Measurements from ENCODE around the gene NR3C2. TPM values are rescaled to one million over a fixed set of nuclear protein-coding genes. Genes with fewer than 3 reads are reported as not detected.

Gene NR3C2
- total and polyA plus RNA-seq, 12 donors: 1.1 to 19.8 (median 11.7) TPM

- no peak overlapping the region for H3K4me3 ChIP-seq
- 79 to 93% (median 86%) methylated on average over 3 of the region's 3 CpGs for WGBS, 4 donors
- TF ChIP-seq CTCF (IDR thresholded peaks at IDR 0.05) (no peak), POLR2A (IDR thresholded peaks at IDR 0.05) (no peak)
- no peaks in the 10 kb centered on the region for H3K27me3 ChIP-seq
- intact Hi-C loops (cut with DNase I): no loop called here
- no peak overlapping the region for H3K27ac ChIP-seq
- H3K4me1 ChIP-seq (replicated peaks in 1 of 2): peaks cover 6 to 10% of the 10 kb centered on the region in 2 donors
- no peaks in the 10 kb centered on the region for H3K36me3 ChIP-seq (replicated peaks in 1 of 2)
- H3K9me3 ChIP-seq (replicated peaks in 1 of 3): no peaks in the 10 kb centered on the region
- DNase-seq: no peak
Measured at GRCh38 chr4:148310756-148311155, 131.5 kb downstream of the NR3C2 start.

- intact Hi-C loops (cut with DNase I): no loop called here
- Histone ChIP-seq H3K4me3 (no peak overlapping the region), H3K9me3 (replicated peaks in 1 of 3) (no peaks in the 10 kb centered on the region), H3K36me3 (replicated peaks in 1 of 2) (no peaks in the 10 kb centered on the region), H3K27me3 (no peaks in the 10 kb centered on the region), H3K4me1 (replicated peaks in 1 of 2) (no peaks in the 10 kb centered on the region), H3K27ac (no peak overlapping the region)
- TF ChIP-seq POLR2A (IDR thresholded peaks at IDR 0.05) (no peak), CTCF (IDR thresholded peaks at IDR 0.05) (no peak)
- no peak for DNase-seq
- WGBS, 4 donors: 71 to 88% (median 79%) methylated on average over 3 of the region's 3 CpGs
Measured at GRCh38 chr4:148305751-148306150, 136.5 kb downstream of the NR3C2 start.

- Histone ChIP-seq H3K36me3 (replicated peaks in 1 of 2) (no peaks in the 10 kb centered on the region), H3K4me1 (replicated peaks in 1 of 2) (no peaks in the 10 kb centered on the region), H3K4me3 (no peak overlapping the region), H3K27ac (no peak overlapping the region), H3K27me3 (no peaks in the 10 kb centered on the region), H3K9me3 (replicated peaks in 1 of 3) (no peaks in the 10 kb centered on the region)
- DNase-seq: no peak
- 82 to 92% (median 84%) methylated on average over 1 of the region's 1 CpG for WGBS, 4 donors
- TF ChIP-seq CTCF (IDR thresholded peaks at IDR 0.05) (no peak), POLR2A (IDR thresholded peaks at IDR 0.05) (no peak)
- intact Hi-C loops (cut with DNase I): no loop called here
Measured at GRCh38 chr4:148302416-148302815, 139.8 kb downstream of the NR3C2 start.

- intact Hi-C loops (cut with DNase I): no loop called here
- Histone ChIP-seq H3K4me1 (replicated peaks in 1 of 2) (no peaks in the 10 kb centered on the region), H3K27ac (no peak overlapping the region), H3K9me3 (replicated peaks in 1 of 3) (no peaks in the 10 kb centered on the region), H3K27me3 (no peaks in the 10 kb centered on the region), H3K36me3 (replicated peaks in 1 of 2) (no peaks in the 10 kb centered on the region), H3K4me3 (no peak overlapping the region)
- TF ChIP-seq CTCF (IDR thresholded peaks at IDR 0.05): no peak
- no peak for TF ChIP-seq POLR2A (IDR thresholded peaks at IDR 0.05)
- 78 to 95% (median 90%) methylated on average over 1 of the region's 1 CpG for WGBS, 4 donors
- no peak for DNase-seq
Measured at GRCh38 chr4:148300877-148301276, 141.3 kb downstream of the NR3C2 start.

Data from adrenal gland (tissue), 12 donors.